ENCODE data around the gene THAP4.

THAP4 gene

GRCh38 chr2:241582328-241582727 lies 54.6 kb downstream of the THAP4 start:
- Histone ChIP-seq H3K36me3 (replicated peaks) (peaks cover 20% of the 10 kb centered on the region), H3K4me3 (ENCODE audit: low read depth, low read length) (no peak overlapping the region), H3K27me3 (replicated peaks) (no peaks in the 10 kb centered on the region), H3K27ac (no peak overlapping the region)
- in situ Hi-C loops (cut with HindIII; ENCODE audit: low pct_ligation_motif_present, low sequenced_read_pairs), result no loop called here
- TF ChIP-seq CTCF (IDR thresholded peaks at IDR 0.05; ENCODE audit: low read depth, low read length, missing control alignments), result no peak
- no peak for DNase-seq

- in situ Hi-C loops (cut with HindIII; ENCODE audit: low pct_ligation_motif_present, low sequenced_read_pairs), result no loop called here
- peaks cover 14% of the 10 kb centered on the region for H3K36me3 ChIP-seq (replicated peaks)
- H3K27me3 ChIP-seq (replicated peaks), result no peaks in the 10 kb centered on the region
- no peak for TF ChIP-seq CTCF (IDR thresholded peaks at IDR 0.05; ENCODE audit: low read depth, low read length, missing control alignments)
- no peak overlapping the region for H3K4me3 ChIP-seq (ENCODE audit: low read depth, low read length)
- no peak overlapping the region for H3K27ac ChIP-seq
- no peak for DNase-seq
Observed at GRCh38 chr2:241579281-241579680, 57.7 kb downstream of the THAP4 start.

- no peak overlapping the region for H3K27ac ChIP-seq
- no peaks in the 10 kb centered on the region for H3K36me3 ChIP-seq (replicated peaks)
- in situ Hi-C loops (cut with HindIII; ENCODE audit: low pct_ligation_motif_present, low sequenced_read_pairs), result no loop called here
- no peaks in the 10 kb centered on the region for H3K27me3 ChIP-seq (replicated peaks)
- no peak for DNase-seq
- TF ChIP-seq CTCF (IDR thresholded peaks at IDR 0.05; ENCODE audit: low read depth, low read length, missing control alignments), result no peak
- no peak overlapping the region for H3K4me3 ChIP-seq (ENCODE audit: low read depth, low read length)
Observed at GRCh38 chr2:241577413-241578122, 59.4 kb downstream of the THAP4 start.

GRCh38 chr2:241576293-241576654 lies 60.7 kb downstream of the THAP4 start:
- no peak overlapping the region for H3K4me3 ChIP-seq (ENCODE audit: low read depth, low read length)
- DNase-seq, result no peak
- H3K27me3 ChIP-seq (replicated peaks), result no peaks in the 10 kb centered on the region
- TF ChIP-seq CTCF (IDR thresholded peaks at IDR 0.05; ENCODE audit: low read depth, low read length, missing control alignments), result peak; percentile 9
- in situ Hi-C loops (cut with HindIII; ENCODE audit: low pct_ligation_motif_present, low sequenced_read_pairs), result no loop called here
- peaks cover 2% of the 10 kb centered on the region for H3K36me3 ChIP-seq (replicated peaks)
- no peak overlapping the region for H3K27ac ChIP-seq

- H3K27ac ChIP-seq, result no peak overlapping the region
- DNase-seq, result no peak
- no peaks in the 10 kb centered on the region for H3K27me3 ChIP-seq (replicated peaks)
- no peak for TF ChIP-seq CTCF (IDR thresholded peaks at IDR 0.05; ENCODE audit: low read depth, low read length, missing control alignments)
- in situ Hi-C loops (cut with HindIII; ENCODE audit: low pct_ligation_motif_present, low sequenced_read_pairs), result no loop called here
- peaks cover 2% of the 10 kb centered on the region for H3K36me3 ChIP-seq (replicated peaks)
- no peak overlapping the region for H3K4me3 ChIP-seq (ENCODE audit: low read depth, low read length)
Observed at GRCh38 chr2:241575624-241576292, 61.2 kb downstream of the THAP4 start.
